ENCODE data around the gene IRF9.

The IRF9 gene

GRCh38 chr14:24167469-24168114 is 6.5 kb downstream of the IRF9 start:
- CTCF ChIA-PET = no interaction called here
- TF ChIP-seq CTCF (IDR thresholded peaks at IDR 0.05; ENCODE audit: control extremely low read depth, extremely low read depth, low read depth, missing control alignments) = no peak
- POLR2A ChIA-PET = no interaction called here

GRCh38 chr14:24171422-24172260 is 10.6 kb downstream of the IRF9 start, which contains the start of gene REC8:
REC8 (plus strand) TSS chr14:24172080; CDS start chr14:24172553, 473 bp downstream.
- no peak for TF ChIP-seq CTCF (IDR thresholded peaks at IDR 0.05; ENCODE audit: control extremely low read depth, extremely low read depth, low read depth, missing control alignments)
- peak; percentile 91 for DNase-seq (ENCODE audit: extremely low spot score)
- ChIA-PET CTCF (interaction anchor here (1.2 to 5.4 kb wide), 4 partner anchors 11 to 70 kb away, joined by 3 to 38 read pairs (median 4); partner anchors contain the start of genes IRF9, PSME2 and TINF2), POLR2A (interaction anchor here (0.6 to 1.0 kb wide), 6 partner anchors 11 to 1139 kb away, joined by 4 to 11 read pairs (median 6); partner anchors contain the start of gene IRF9)

More at GRCh38 chr14:24167469-24168114, 6.5 kb downstream of the IRF9 start:
- no peak for DNase-seq (ENCODE audit: extremely low spot score)

GRCh38 chr14:24172261-24172860 is 11.3 kb downstream of the IRF9 start:
- TF ChIP-seq CTCF (IDR thresholded peaks at IDR 0.05; ENCODE audit: control extremely low read depth, extremely low read depth, low read depth, missing control alignments) = no peak
- CTCF ChIA-PET = interaction anchor here (1.1 to 5.4 kb wide), 4 partner anchors 11 to 81 kb away, joined by 3 to 38 read pairs (median 4); partner anchors contain the start of genes IRF9, PSME2 and TINF2
- POLR2A ChIA-PET = interaction anchor here (1.1 to 1.4 kb wide), 3 partner anchors 11 to 36 kb away, joined by 3 to 4 read pairs (median 3); partner anchors contain the start of genes IRF9 and PSME1
- no peak for DNase-seq (ENCODE audit: extremely low spot score)

GRCh38 chr14:24172871-24173281 is 11.8 kb downstream of the IRF9 start:
- no peak for DNase-seq (ENCODE audit: extremely low spot score)
- ChIA-PET CTCF (interaction anchor here (1.1 to 5.4 kb wide), 4 partner anchors 12 to 125 kb away, joined by 3 to 38 read pairs (median 4); partner anchors contain the start of genes IRF9 and PSME2), POLR2A (interaction anchor here (0.9 to 1.4 kb wide), 4 partner anchors 10 to 37 kb away, joined by 3 to 4 read pairs (median 3); partner anchors contain the start of genes IRF9 and PSME1)
- TF ChIP-seq CTCF (IDR thresholded peaks at IDR 0.05; ENCODE audit: control extremely low read depth, extremely low read depth, low read depth, missing control alignments) = no peak

GRCh38 chr14:24176599-24176998 is 15.5 kb downstream of the IRF9 start:
- ChIA-PET POLR2A (no interaction called here), CTCF (interaction anchor here (0.9 to 1.8 kb wide), 2 partner anchors 15 to 35 kb away, joined by 3 to 10 read pairs; partner anchors contain the start of genes EMC9 and IRF9)
- no peak for DNase-seq (ENCODE audit: extremely low spot score)
- TF ChIP-seq CTCF (IDR thresholded peaks at IDR 0.05; ENCODE audit: control extremely low read depth, extremely low read depth, low read depth, missing control alignments) = no peak

Data from GM10248 (cell line).